ENCODE results near the gene CFAP70. TPM values are rescaled to one million over a fixed set of nuclear protein-coding genes. Genes with fewer than 3 reads are reported as not detected.

CFAP70 gene
- total RNA-seq, 1 experiment from 2014 or later, result 0.24 TPM

- H3K4me2 ChIP-seq (ENCODE audit: insufficient read depth, insufficient read length, low read length), result no peak overlapping the region
- no peak overlapping the region for H3K4ac ChIP-seq (ENCODE audit: low read depth, low read length)
- H2BK120ac ChIP-seq (ENCODE audit: low read depth, low read length, poor library complexity, severe bottlenecking), result no peak overlapping the region
- TF ChIP-seq CTCF (conservative IDR thresholded peaks at IDR 0.05), result no peak
- H4K8ac ChIP-seq (replicated peaks; ENCODE audit: insufficient read length, low read depth, low read length), result no peak overlapping the region
- no peak overlapping the region for H2AK5ac ChIP-seq (ENCODE audit: insufficient read length, low read length)
- no peak for DNase-seq
- H3K79me2 ChIP-seq (ENCODE audit: insufficient read depth, low read length), result no peaks in the 10 kb centered on the region
- H3K18ac ChIP-seq (ENCODE audit: insufficient read length, low read depth, low read length), result no peak overlapping the region
- H4K91ac ChIP-seq (ENCODE audit: insufficient read length, low read depth, low read length), result no peak overlapping the region
- no peak overlapping the region for H3K27ac ChIP-seq (ENCODE audit: insufficient read length, low read depth, low read length)
- H2BK20ac ChIP-seq (ENCODE audit: low read depth, low read length, poor library complexity, severe bottlenecking), result no peak overlapping the region
- no peak overlapping the region for H3K4me3 Mint-ChIP-seq
- no peaks in the 10 kb centered on the region for H3K27me3 ChIP-seq (ENCODE audit: insufficient read depth, low read length)
- peaks cover 15% of the 10 kb centered on the region for H3K27me3 Mint-ChIP-seq (ENCODE audit: low read depth)
- no peaks in the 10 kb centered on the region for H3K36me3 Mint-ChIP-seq (ENCODE audit: insufficient read depth in 1 of 3, low read depth in 3 of 3)
- no peak overlapping the region for H3K14ac ChIP-seq (ENCODE audit: insufficient read depth, low read length)
- no peak overlapping the region for H2AFZ ChIP-seq (ENCODE audit: low read length)
- H3K4me1 ChIP-seq (ENCODE audit: insufficient read depth, low read length), result no peaks in the 10 kb centered on the region
- no peak overlapping the region for H3K56ac ChIP-seq (ENCODE audit: insufficient read length, low read depth, low read length)
- no peaks in the 10 kb centered on the region for H3K79me1 ChIP-seq (ENCODE audit: insufficient read depth, low read depth, low read length, poor library complexity, severe bottlenecking)
- H3K23me2 ChIP-seq (ENCODE audit: insufficient read length, low read depth, low read length, poor library complexity, severe bottlenecking), result peaks cover 5% of the 10 kb centered on the region
- no CpG with 5 or more reads among the region's 4 CpGs for WGBS (ENCODE audit: extremely low coverage, insufficient read length, low lambda C conversion rate)
- no peaks in the 10 kb centered on the region for H3K9me3 ChIP-seq (ENCODE audit: control insufficient read depth, low read depth, low read length)
- no peak overlapping the region for H3T11ph ChIP-seq (ENCODE audit: low read length)
- H3K9ac ChIP-seq (ENCODE audit: extremely low read depth, insufficient read length, low read length), result no peak overlapping the region
- peaks cover 10 to 15% of the 10 kb centered on the region in 2 experiments for H3K4me1 Mint-ChIP-seq
- H2BK5ac ChIP-seq (ENCODE audit: insufficient read length, low read length), result no peak overlapping the region
- no peak overlapping the region for H2BK15ac ChIP-seq (ENCODE audit: low read depth, low read length)
- no peak overlapping the region for H2BK12ac ChIP-seq (ENCODE audit: insufficient read length, low read depth, low read length)
- no peak overlapping the region for H3K23ac ChIP-seq (ENCODE audit: insufficient read length, low read depth, low read length)
- H3K27ac Mint-ChIP-seq, result no peak overlapping the region
- H4K5ac ChIP-seq (ENCODE audit: insufficient read length, low read depth, low read length), result no peak overlapping the region
- H4K20me1 ChIP-seq (ENCODE audit: control insufficient read depth, insufficient read depth, insufficient read length), result no peaks in the 10 kb centered on the region
- no peaks in the 10 kb centered on the region for H3K9me3 Mint-ChIP-seq
These were observed 1.5 kb downstream of the CFAP70 start for GRCh38 chr10:73357166-73357565.

All from H9 (cell line).